HEK293 (cell line): ENCODE results near the gene SMYD2.

Experiments used
- CTCF ChIP-seq: fragments of 450-650 bp; formaldehyde crosslinking; IDR thresholded peaks from 2 replicates; pipeline ENCODE4 v1.5.1; 2016; ENCODE audit warnings: missing biosample characterization, missing genetic modification characterization
- SCRT1 ChIP-seq: fragments of 450-650 bp; formaldehyde crosslinking; IDR thresholded peaks from 2 replicates; pipeline ENCODE4 v1.5.1; 2016; ENCODE audit warnings: missing biosample characterization, missing genetic modification characterization, borderline replicate concordance
- ZBTB10 ChIP-seq: fragments of 450-650 bp; formaldehyde crosslinking; IDR thresholded peaks from 2 replicates; pipeline ENCODE4 v1.5.1; 2016; ENCODE audit warnings: missing biosample characterization, missing genetic modification characterization
- ZNF621 ChIP-seq: fragments of 450-650 bp; formaldehyde crosslinking; IDR thresholded peaks from 2 replicates; pipeline ENCODE4 v1.5.1; 2017; ENCODE audit warnings: missing biosample characterization, missing genetic modification characterization
- TF ChIP-seq, protein P1 (sequence below): fragments of 450-650 bp; formaldehyde crosslinking; IDR thresholded peaks from 2 replicates; pipeline ENCODE4 v1.5.1; 2016; ENCODE audit warnings: missing biosample characterization, missing genetic modification characterization

GRCh38 chr1:214272964-214273533, 7.9 kb upstream of the SMYD2 start:
- TF ChIP-seq CTCF (tag by site-specific recombination), result no peak
- no peak for TF ChIP-seq ZBTB10 (tag by site-specific recombination)
- TF ChIP-seq, protein P1, sequence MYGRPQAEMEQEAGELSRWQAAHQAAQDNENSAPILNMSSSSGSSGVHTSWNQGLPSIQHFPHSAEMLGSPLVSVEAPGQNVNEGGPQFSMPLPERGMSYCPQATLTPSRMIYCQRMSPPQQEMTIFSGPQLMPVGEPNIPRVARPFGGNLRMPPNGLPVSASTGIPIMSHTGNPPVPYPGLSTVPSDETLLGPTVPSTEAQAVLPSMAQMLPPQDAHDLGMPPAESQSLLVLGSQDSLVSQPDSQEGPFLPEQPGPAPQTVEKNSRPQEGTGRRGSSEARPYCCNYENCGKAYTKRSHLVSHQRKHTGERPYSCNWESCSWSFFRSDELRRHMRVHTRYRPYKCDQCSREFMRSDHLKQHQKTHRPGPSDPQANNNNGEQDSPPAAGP (tag by site-specific recombination), result no peak
- TF ChIP-seq ZNF621 (tag by site-specific recombination), result no peak
- no peak for TF ChIP-seq SCRT1 (tag by site-specific recombination)
